GM19099 (cell line): ENCODE data around the gene LAMA2.

Experiments used
- POLR2A ChIP-seq: IDR thresholded peaks from 3 replicates; pipeline ENCODE4 v1.6.1; 2011; ENCODE audit warnings: low read depth; ENCODE audit not compliant: insufficient read length; ENCODE audit errors: extremely low read depth

The LAMA2 gene

GRCh38 chr6:129454488-129454887 is 571.5 kb downstream of the LAMA2 start:
- TF ChIP-seq POLR2A = no peak

DNA sequence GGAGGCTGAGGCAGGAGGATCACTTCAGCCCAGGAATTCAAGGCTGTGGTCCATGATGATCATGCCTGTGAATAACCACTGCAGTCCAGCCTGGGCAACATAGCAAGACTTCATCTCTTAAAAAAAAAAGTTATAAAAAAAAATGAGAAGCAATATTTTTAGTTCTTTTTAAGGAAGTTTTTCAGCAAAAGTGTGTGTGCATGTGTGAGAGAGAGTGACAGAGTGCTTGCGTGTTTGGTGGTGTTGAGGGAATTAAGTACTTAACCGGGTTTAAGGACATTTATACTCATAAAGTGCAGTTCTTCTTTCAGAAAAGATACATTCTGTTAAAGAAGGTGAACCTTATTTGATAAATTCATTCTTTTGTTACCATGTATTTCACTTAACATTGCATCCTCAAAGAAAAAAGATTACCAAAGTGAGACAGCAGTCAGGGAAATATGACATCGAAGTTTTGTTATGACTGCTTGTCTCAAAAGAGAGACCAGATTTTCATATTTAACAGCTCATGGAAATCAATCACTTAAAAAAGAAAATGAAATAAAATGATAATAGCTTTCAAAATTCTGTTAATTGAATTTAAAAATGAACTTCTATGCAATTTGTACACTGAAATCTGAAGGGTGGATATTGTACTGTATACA is 572.3 kb downstream of the LAMA2 start:
- TF ChIP-seq POLR2A = no peak

DNA sequence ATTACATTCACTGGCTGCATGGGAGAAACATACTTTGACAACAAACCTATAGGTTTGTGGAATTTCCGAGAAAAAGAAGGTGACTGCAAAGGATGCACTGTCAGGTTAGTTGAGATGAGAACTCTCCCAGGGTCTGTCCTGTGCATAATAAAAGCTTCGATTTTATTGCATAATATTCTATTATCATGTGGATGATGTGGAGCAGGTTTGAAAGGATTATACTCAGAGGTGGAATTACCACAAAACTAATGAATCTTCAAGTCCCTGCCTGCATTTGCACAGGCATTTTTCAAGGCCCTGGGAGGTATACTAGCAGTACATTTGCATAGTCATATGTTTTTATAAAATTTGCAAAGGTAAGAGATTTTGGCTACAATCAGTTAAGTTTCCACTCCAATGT is 577.3 kb downstream of the LAMA2 start:
- TF ChIP-seq POLR2A = no peak

DNA sequence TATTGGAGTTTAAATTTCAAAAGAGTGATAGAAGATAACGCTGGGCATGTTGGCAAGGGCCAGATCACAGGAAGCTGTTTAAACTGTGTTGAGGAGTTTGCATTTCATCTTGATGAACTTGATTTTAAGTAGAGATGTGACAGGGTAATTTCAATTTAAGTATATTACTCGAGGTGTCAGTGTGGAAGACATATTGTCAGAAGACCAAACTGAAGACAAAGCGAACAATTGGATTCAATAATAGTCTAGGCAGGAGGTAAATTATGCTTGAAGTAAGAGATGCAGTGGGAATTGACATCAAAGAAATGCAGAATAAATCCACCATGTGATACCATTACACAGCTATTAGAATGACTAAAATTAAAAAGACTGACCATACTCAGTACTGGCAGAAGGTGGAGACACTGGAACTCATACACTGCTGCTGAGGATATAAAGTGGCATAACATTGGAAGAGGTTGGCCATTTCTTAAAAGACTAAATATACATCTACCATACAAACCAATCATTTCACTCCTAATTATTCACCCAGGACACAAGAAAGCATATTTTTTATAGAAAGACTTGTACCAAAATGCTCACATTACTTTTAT is 586.2 kb downstream of the LAMA2 start:
- TF ChIP-seq POLR2A = no peak

DNA sequence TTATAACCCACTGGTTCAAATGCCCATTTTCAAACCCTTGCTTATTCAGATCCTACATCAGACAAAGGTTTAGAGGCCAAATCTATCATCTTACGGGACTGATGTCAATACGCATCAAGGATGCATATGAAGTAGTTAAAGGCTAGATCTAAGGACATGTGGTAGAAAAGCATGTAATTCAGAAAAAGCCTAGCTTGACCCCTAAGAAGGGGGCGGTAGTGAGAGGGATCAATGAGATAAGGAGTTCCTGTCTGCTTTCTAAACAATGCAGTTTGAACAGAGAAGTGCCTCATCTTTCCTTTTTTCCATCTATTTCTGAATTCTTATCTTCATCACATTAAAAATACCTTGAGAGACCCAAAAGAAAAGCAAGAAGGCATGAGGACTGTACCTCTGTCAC is 589.3 kb downstream of the LAMA2 start:
- TF ChIP-seq POLR2A = no peak

DNA sequence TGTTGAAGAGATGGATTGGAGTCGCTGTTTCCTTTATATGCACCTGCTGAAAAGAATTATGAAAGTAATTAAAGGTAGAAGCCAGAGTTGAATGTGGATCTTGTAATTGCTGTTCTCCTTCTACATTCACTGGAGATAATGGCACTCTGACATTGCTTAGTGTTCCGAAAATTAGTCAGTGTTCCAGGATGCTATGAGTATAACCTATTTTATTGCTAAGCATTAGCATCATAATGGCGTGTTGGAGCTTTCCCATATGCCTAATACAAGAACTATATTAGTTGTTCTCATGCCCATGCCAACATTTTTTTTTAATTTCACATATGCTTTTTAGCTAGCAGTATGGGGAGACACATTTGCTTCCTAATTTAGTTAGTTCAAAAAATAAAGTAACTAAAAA is 590.6 kb downstream of the LAMA2 start:
- no peak for TF ChIP-seq POLR2A

GRCh38 chr6:129475477-129476247 is 592.7 kb downstream of the LAMA2 start:
- no peak for TF ChIP-seq POLR2A

- no peak for TF ChIP-seq POLR2A
Measured at GRCh38 chr6:129476248-129476564, 593.3 kb downstream of the LAMA2 start.

DNA sequence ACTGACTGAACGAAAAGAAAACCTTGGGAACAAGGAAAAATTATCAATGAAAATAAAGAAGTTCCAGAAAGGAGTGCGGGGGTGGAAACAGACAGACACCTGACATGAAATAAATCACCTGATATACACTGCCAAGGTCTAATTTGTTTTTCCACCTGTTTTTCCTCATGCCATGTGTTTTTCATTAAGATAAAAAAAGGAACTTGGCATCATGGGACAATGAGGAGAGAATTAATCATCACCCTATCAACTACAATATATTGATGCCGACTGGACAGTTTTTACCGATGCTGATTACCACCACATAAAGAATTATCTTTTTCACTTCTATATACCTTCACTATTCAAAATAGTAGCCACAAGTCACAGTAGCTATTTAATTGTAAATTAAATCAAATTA is 593.9 kb downstream of the LAMA2 start:
- TF ChIP-seq POLR2A = no peak

GRCh38 chr6:129478379-129478778 is 595.4 kb downstream of the LAMA2 start:
- no peak for TF ChIP-seq POLR2A

- no peak for TF ChIP-seq POLR2A
Measured at GRCh38 chr6:129481706-129482105, 598.8 kb downstream of the LAMA2 start.

GRCh38 chr6:129485746-129486145 is 602.8 kb downstream of the LAMA2 start:
- TF ChIP-seq POLR2A = no peak

DNA sequence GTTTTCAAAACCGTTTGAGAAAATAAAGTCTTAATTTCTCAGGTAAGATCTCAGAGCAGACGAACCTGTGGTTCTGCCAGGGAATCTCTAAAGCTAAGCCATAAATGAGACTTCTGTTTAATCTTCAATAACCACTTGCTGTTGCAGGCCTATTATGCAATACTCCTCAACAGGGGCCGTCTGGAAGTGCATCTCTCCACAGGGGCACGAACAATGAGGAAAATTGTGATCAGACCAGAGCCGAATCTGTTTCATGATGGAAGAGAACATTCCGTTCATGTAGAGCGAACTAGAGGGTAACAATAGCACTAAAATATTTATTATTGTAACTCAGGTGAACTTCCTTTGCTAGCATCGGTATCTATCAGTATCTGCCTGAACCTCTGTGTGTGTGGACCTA is 603.4 kb downstream of the LAMA2 start:
- TF ChIP-seq POLR2A = no peak

DNA sequence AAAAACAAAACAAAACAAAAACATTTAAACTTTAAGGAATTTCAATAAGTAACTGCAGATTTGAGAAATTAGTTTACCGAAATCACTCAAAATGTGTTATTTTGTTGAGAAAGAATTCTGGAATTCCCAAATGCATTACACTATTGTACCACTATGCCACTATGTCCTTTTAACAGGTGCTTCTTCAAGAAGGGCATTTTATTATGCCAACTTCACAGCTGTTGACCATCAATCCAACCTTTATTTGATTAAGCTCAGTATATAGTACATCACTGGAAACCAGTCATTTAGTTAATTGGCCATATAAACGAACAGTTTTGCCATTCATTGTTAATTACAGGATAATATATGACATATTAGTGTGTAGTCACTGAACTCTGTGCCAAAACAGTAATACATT is 605.4 kb downstream of the LAMA2 start:
- TF ChIP-seq POLR2A = no peak

DNA sequence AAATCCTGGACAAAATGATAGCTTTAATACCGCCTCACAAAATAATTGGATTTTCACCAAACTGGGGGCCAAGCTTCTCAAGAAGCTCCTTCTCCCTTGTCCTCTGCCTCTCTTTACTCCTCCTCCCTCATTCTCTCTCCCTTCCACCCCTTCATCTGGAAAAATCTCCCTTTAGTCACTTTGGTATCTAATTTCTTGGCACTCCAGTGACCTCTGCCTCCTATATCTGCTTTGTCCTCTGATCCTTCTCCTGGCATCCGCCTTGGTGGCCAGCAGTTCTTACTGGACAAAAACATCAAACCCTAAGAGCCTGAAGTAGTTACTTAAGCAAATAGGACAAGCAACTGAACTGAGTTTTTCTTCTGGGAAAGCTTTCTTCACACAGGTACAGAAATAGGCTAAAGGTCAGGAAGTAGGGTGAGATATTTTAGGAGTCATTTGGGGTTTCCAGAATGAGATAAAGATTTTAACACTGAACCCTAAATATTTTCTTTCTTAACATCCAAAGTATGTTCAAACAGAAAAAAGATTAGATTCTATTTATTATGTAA is 606.4 kb downstream of the LAMA2 start:
- no peak for TF ChIP-seq POLR2A
